ENCODE data around the gene PRKCB.

PRKCB gene

GRCh38 chr16:23866621-23867020 is 30.8 kb downstream of the PRKCB start:
- DNase-seq (ENCODE audit: low spot score) = no peak

GRCh38 chr16:23867566-23867965 is 31.8 kb downstream of the PRKCB start:
- DNase-seq (ENCODE audit: low spot score) = no peak

- DNase-seq (ENCODE audit: low spot score) = no peak
Measured at GRCh38 chr16:23868136-23868535, 32.4 kb downstream of the PRKCB start.

- no peak for DNase-seq (ENCODE audit: low spot score)
Measured at GRCh38 chr16:23869052-23869451, 33.3 kb downstream of the PRKCB start.

- DNase-seq (ENCODE audit: low spot score) = no peak
Measured at GRCh38 chr16:23871924-23872323, 36.1 kb downstream of the PRKCB start.

GRCh38 chr16:23874613-23875294 is 39.0 kb downstream of the PRKCB start:
- no peak for DNase-seq (ENCODE audit: low spot score)

- no peak for DNase-seq (ENCODE audit: low spot score)
Measured at GRCh38 chr16:23876256-23876896, 40.6 kb downstream of the PRKCB start.

- no peak for DNase-seq (ENCODE audit: low spot score)
Measured at GRCh38 chr16:23877107-23878070, 41.6 kb downstream of the PRKCB start.

- DNase-seq (ENCODE audit: low spot score) = no peak
Measured at GRCh38 chr16:23879735-23880373, 44.1 kb downstream of the PRKCB start.

- no peak for DNase-seq (ENCODE audit: low spot score)
Measured at GRCh38 chr16:23889189-23889588, 53.4 kb downstream of the PRKCB start.

- DNase-seq (ENCODE audit: low spot score) = no peak
Measured at GRCh38 chr16:23893986-23894385, 58.2 kb downstream of the PRKCB start.

GRCh38 chr16:23895052-23895451 is 59.3 kb downstream of the PRKCB start:
- DNase-seq (ENCODE audit: low spot score) = no peak

GRCh38 chr16:23896832-23897821 is 61.3 kb downstream of the PRKCB start:
- DNase-seq (ENCODE audit: low spot score) = no peak

- no peak for DNase-seq (ENCODE audit: low spot score)
Measured at GRCh38 chr16:23898682-23899430, 63.1 kb downstream of the PRKCB start.

- DNase-seq (ENCODE audit: low spot score) = no peak
Measured at GRCh38 chr16:23899869-23900268, 64.1 kb downstream of the PRKCB start.

- no peak for DNase-seq (ENCODE audit: low spot score)
Measured at GRCh38 chr16:23900480-23901177, 64.8 kb downstream of the PRKCB start.

- no peak for DNase-seq (ENCODE audit: low spot score)
Measured at GRCh38 chr16:23901178-23902033, 65.6 kb downstream of the PRKCB start.

- DNase-seq (ENCODE audit: low spot score) = no peak
Measured at GRCh38 chr16:23902034-23902747, 66.4 kb downstream of the PRKCB start.

Data from AG20443 (cell line).